ENCODE measurements around the gene ESYT3.

Gene ESYT3

GRCh38 chr3:138461896-138462295 lies 27.5 kb downstream of the ESYT3 start:
- TF ChIP-seq CTCF (IDR thresholded peaks at IDR 0.05; ENCODE audit: low read depth, low read length) = no peak
- Histone ChIP-seq H3K36me3 (no peaks in the 10 kb centered on the region), H3K4me3 (ENCODE audit: low read depth, low read length) (no peak overlapping the region), H3K27me3 (ENCODE audit: insufficient read depth, low read depth, severe bottlenecking) (no peaks in the 10 kb centered on the region), H3K27ac (no peak overlapping the region), H3K9me3 (ENCODE audit: severe bottlenecking) (no peaks in the 10 kb centered on the region)
- no peak for DNase-seq

- H3K27ac ChIP-seq = no peak overlapping the region
- no peaks in the 10 kb centered on the region for H3K36me3 ChIP-seq
- no peaks in the 10 kb centered on the region for H3K9me3 ChIP-seq (ENCODE audit: severe bottlenecking)
- TF ChIP-seq CTCF (IDR thresholded peaks at IDR 0.05; ENCODE audit: low read depth, low read length) = no peak
- no peak overlapping the region for H3K4me3 ChIP-seq (ENCODE audit: low read depth, low read length)
- H3K27me3 ChIP-seq (ENCODE audit: insufficient read depth, low read depth, severe bottlenecking) = no peaks in the 10 kb centered on the region
- no peak for DNase-seq
Measured at GRCh38 chr3:138463724-138464490, 29.5 kb downstream of the ESYT3 start.

- no peaks in the 10 kb centered on the region for H3K27me3 ChIP-seq (ENCODE audit: insufficient read depth, low read depth, severe bottlenecking)
- no peaks in the 10 kb centered on the region for H3K9me3 ChIP-seq (ENCODE audit: severe bottlenecking)
- H3K27ac ChIP-seq = no peak overlapping the region
- no peak for TF ChIP-seq CTCF (IDR thresholded peaks at IDR 0.05; ENCODE audit: low read depth, low read length)
- DNase-seq = no peak
- no peaks in the 10 kb centered on the region for H3K36me3 ChIP-seq
- no peak overlapping the region for H3K4me3 ChIP-seq (ENCODE audit: low read depth, low read length)
Measured at GRCh38 chr3:138464491-138464860, 30.1 kb downstream of the ESYT3 start.

GRCh38 chr3:138465451-138465850 lies 31.0 kb downstream of the ESYT3 start:
- H3K36me3 ChIP-seq = no peaks in the 10 kb centered on the region
- no peak for DNase-seq
- H3K27ac ChIP-seq = no peak overlapping the region
- no peak overlapping the region for H3K4me3 ChIP-seq (ENCODE audit: low read depth, low read length)
- no peak for TF ChIP-seq CTCF (IDR thresholded peaks at IDR 0.05; ENCODE audit: low read depth, low read length)
- H3K9me3 ChIP-seq (ENCODE audit: severe bottlenecking) = no peaks in the 10 kb centered on the region
- H3K27me3 ChIP-seq (ENCODE audit: insufficient read depth, low read depth, severe bottlenecking) = no peaks in the 10 kb centered on the region

- no peak overlapping the region for H3K27ac ChIP-seq
- H3K36me3 ChIP-seq = no peaks in the 10 kb centered on the region
- TF ChIP-seq CTCF (IDR thresholded peaks at IDR 0.05; ENCODE audit: low read depth, low read length) = no peak
- H3K27me3 ChIP-seq (ENCODE audit: insufficient read depth, low read depth, severe bottlenecking) = no peaks in the 10 kb centered on the region
- DNase-seq = no peak
- no peaks in the 10 kb centered on the region for H3K9me3 ChIP-seq (ENCODE audit: severe bottlenecking)
- H3K4me3 ChIP-seq (ENCODE audit: low read depth, low read length) = no peak overlapping the region
Measured at GRCh38 chr3:138465925-138466324, 31.5 kb downstream of the ESYT3 start.

- no peaks in the 10 kb centered on the region for H3K36me3 ChIP-seq
- no peak for DNase-seq
- H3K9me3 ChIP-seq (ENCODE audit: severe bottlenecking) = no peaks in the 10 kb centered on the region
- no peak overlapping the region for H3K4me3 ChIP-seq (ENCODE audit: low read depth, low read length)
- TF ChIP-seq CTCF (IDR thresholded peaks at IDR 0.05; ENCODE audit: low read depth, low read length) = no peak
- no peaks in the 10 kb centered on the region for H3K27me3 ChIP-seq (ENCODE audit: insufficient read depth, low read depth, severe bottlenecking)
- no peak overlapping the region for H3K27ac ChIP-seq
Measured at GRCh38 chr3:138467931-138468330, 33.5 kb downstream of the ESYT3 start.
